HepG2 (cell line): ENCODE results near the gene CAD. TPM values are rescaled to one million over a fixed set of nuclear protein-coding genes. Genes with fewer than 3 reads are reported as not detected.

Experiments used
- CREB1 ChIP-seq, 2 experiments: fragments of 450-650 bp in 1 of 2; IDR thresholded peaks; 2 replicates each; pipeline ENCODE4 v1.6.1; 2016 to 2017; ENCODE audit warnings: control low read depth in 1 of 2, mild to moderate bottlenecking in 1 of 2, missing compliant biosample characterization in 1 of 2, missing genetic modification characterization in 1 of 2
- SMAD1 ChIP-seq: sonication (generic); formaldehyde crosslinking; IDR thresholded peaks from 2 replicates; pipeline ENCODE4 v1.4.0; 2020; ENCODE audit warnings: missing genetic modification reagents, low read depth, mild to moderate bottlenecking, borderline replicate concordance
- TFDP1 ChIP-seq: IDR thresholded peaks from 2 replicates; pipeline ENCODE4 v1.6.1; 2016; ENCODE audit warnings: missing compliant biosample characterization, missing genetic modification reagents, borderline replicate concordance
- ZBED4 ChIP-seq: sonication (generic); formaldehyde crosslinking; IDR thresholded peaks from 2 replicates; pipeline ENCODE4 v1.4.0; 2020; ENCODE audit warnings: missing genetic modification reagents, borderline replicate concordance
- ZBTB10 ChIP-seq: sonication (generic); formaldehyde crosslinking; IDR thresholded peaks from 2 replicates; pipeline ENCODE4 v1.4.0; 2020; ENCODE audit warnings: missing genetic modification reagents, borderline replicate concordance
- ZBTB25 ChIP-seq: IDR thresholded peaks from 2 replicates; pipeline ENCODE4 v1.6.1; 2018; ENCODE audit warnings: missing genetic modification reagents
- ZBTB49 ChIP-seq: sonication (generic); formaldehyde crosslinking; IDR thresholded peaks from 2 replicates; pipeline ENCODE4 v1.4.0; 2020; ENCODE audit warnings: missing genetic modification reagents, borderline replicate concordance
- ZNF350 ChIP-seq: sonication (generic); formaldehyde crosslinking; IDR thresholded peaks from 2 replicates; pipeline ENCODE4 v1.4.0; 2020; ENCODE audit warnings: mild to moderate bottlenecking, low read depth, missing genetic modification reagents, borderline replicate concordance
- ZNF691 ChIP-seq: sonication (generic); formaldehyde crosslinking; IDR thresholded peaks from 2 replicates; pipeline ENCODE4 v1.4.0; 2020; ENCODE audit warnings: missing genetic modification reagents, low read depth, mild to moderate bottlenecking, borderline replicate concordance
- polyA plus RNA-seq, 8 experiments: library from polyadenylated mRNA; depleted of rRNA in 3 of 8; stranded (reverse) in 7 of 8; unstranded in 1 of 8; fragments of >200 nt; fragmentation: Illumina TruSeq in 4 of 8; extraction: Trizol in 4 of 8; gene quantifications; 2 replicates each; pipeline versions ENCODE4 v1.2.1 to v1.2.3, GENCODE V29; 2011 to 2016; ENCODE audit warnings: low read depth in 4 of 8, missing spikeins in 1 of 8, mixed read lengths in 1 of 8; ENCODE audit not compliant: insufficient read depth in 1 of 8
- total RNA-seq, 5 experiments: library from RNA; depleted of rRNA; stranded (reverse); fragments of >200 nt; fragmentation: Illumina TruSeq; extraction: Trizol; gene quantifications; 2 replicates each; pipeline ENCODE4 v1.2.3, GENCODE V29; 2016; ENCODE audit warnings: low read depth in 1 of 5

CAD gene
- total and polyA plus RNA-seq, 2 of the 13 experiments (the other 11 are each of a cell fraction or from before 2014, with no cell fraction given), result 21.7 to 37.0 TPM

- TF ChIP-seq ZBTB49 (CRISPR knock-in tag) (no peak), ZNF350 (CRISPR knock-in tag) (peak; percentile 80), SMAD1 (CRISPR knock-in tag) (no peak), TFDP1 (CRISPR knock-in tag) (peak; percentile 53; the same call in 1 of the 2 replicates), ZBTB10 (CRISPR knock-in tag) (no peak; the same call in 1 of the 2 replicates), ZNF691 (peak; percentile 84; the same call in 1 of the 2 replicates), CREB1 (IDR thresholded peaks at IDR 0.05) (no peak), CREB1 (CRISPR knock-in tag; IDR thresholded peaks at IDR 0.05) (no peak), ZBTB25 (CRISPR knock-in tag) (peak; percentile 66; the same call in 1 of the 2 replicates), ZBED4 (no peak)
Measured at GRCh38 chr2:27249891-27250651, 32.9 kb downstream of the CAD start (continued).
